ENCODE measurements around the gene IRF9.
A peak's percentile ranks its signal among the peaks of the same experiment; 100 is the strongest.

Gene IRF9

GRCh38 chr14:24186831-24187538, 25.9 kb downstream of the IRF9 start:
- no peak for TF ChIP-seq CTCF (IDR thresholded peaks at IDR 0.05; ENCODE audit: low read depth, low read length)
- no peak for DNase-seq (ENCODE audit: low read depth in 2 of 2)
- no peak overlapping the region for H3K4me3 ChIP-seq (replicated peaks in 1 of 2; ENCODE audit: low read depth in 2 of 2, low read length in 2 of 2)

GRCh38 chr14:24187539-24187915, 26.5 kb downstream of the IRF9 start:
- no peak for TF ChIP-seq CTCF (IDR thresholded peaks at IDR 0.05; ENCODE audit: low read depth, low read length)
- H3K4me3 ChIP-seq (replicated peaks in 1 of 2; ENCODE audit: low read depth in 2 of 2, low read length in 2 of 2) = peak overlapping the region in 1 of 2 donors; percentile 78
- DNase-seq (ENCODE audit: low read depth in 2 of 2) = no peak

DNA sequence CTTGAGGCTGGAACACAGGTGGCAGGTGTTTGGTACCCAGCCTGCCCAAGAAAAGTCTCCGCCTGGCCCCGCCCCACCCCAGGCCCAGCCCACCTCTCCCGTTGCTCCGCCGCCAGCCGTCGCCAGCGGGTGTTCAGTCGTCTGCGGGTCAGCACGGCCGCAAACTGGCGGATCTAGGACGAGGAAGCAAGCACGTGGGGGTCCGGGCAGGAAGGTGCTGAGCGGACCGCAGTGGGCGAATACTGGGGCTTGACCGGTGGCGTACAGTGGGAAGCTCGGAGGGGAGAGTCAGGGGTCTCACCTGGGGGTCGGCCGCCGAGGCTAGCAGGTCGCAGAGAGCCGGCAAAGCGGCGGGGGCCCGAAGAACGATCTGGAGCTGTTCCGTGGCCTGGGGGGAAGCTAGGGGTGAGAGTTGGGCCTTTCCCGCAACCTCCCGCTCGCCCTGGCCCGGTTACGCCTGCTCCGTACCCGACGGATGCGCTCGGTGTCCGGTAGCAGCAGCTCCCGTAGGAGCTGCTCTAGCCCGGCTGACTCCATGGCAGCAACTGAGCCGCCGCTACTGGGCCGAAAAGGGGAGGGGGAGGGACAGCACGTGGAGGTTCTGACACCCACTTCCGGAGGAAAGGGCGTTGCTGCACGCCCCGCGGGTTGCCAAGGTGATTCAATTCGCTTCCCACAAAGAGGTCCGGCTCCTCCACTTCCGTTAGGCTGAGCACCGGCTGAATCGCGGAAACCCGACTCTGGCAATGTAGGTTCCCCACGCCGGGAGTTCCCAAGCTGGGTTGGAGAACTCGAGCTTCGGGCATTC, 27.4 kb downstream of the IRF9 start, which contains the start of gene IPO4:
TSS of gene IPO4 (minus strand) at position 566 of the 808 bp plus-strand sequence. CDS start at position 537, 29 bp downstream.
- no peak for TF ChIP-seq CTCF (IDR thresholded peaks at IDR 0.05; ENCODE audit: low read depth, low read length)
- peak; percentile 98 to 99 for DNase-seq (ENCODE audit: low read depth in 2 of 2)
- peak within 1 kb of the TSS; percentile 77 to 78 for H3K4me3 ChIP-seq (replicated peaks in 1 of 2; ENCODE audit: low read depth in 2 of 2, low read length in 2 of 2)

- no peak for DNase-seq (ENCODE audit: low read depth in 2 of 2)
- peak overlapping the region in 1 of 2 donors; percentile 78 for H3K4me3 ChIP-seq (replicated peaks in 1 of 2; ENCODE audit: low read depth in 2 of 2, low read length in 2 of 2)
- TF ChIP-seq CTCF (IDR thresholded peaks at IDR 0.05; ENCODE audit: low read depth, low read length) = no peak
Observed at GRCh38 chr14:24189059-24189375, 28.0 kb downstream of the IRF9 start.

DNA sequence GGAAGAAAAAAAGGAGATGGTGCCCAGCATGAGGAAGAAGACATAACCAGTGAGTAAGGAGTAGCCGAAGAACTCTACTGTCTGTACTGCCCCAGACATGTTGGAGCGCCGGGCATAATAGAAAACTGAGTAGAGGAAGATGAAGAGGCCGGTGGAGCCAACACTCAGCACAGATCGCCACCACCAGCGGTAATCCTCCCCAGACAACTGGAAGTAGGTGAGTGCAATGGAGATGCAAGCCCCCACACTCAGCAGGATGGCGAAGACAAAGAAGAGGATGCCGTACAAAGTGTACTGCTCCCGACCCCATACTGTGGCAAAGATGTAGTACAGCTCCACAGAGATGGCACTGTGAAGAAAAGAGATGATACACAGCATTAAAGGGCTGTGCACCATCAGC, 28.4 kb downstream of the IRF9 start:
- DNase-seq (ENCODE audit: low read depth in 2 of 2) = no peak
- TF ChIP-seq CTCF (IDR thresholded peaks at IDR 0.05; ENCODE audit: low read depth, low read length) = no peak
- H3K4me3 ChIP-seq (replicated peaks in 1 of 2; ENCODE audit: low read depth in 2 of 2, low read length in 2 of 2) = no peak overlapping the region

- no peak overlapping the region for H3K4me3 ChIP-seq (replicated peaks in 1 of 2; ENCODE audit: low read depth in 2 of 2, low read length in 2 of 2)
- no peak for TF ChIP-seq CTCF (IDR thresholded peaks at IDR 0.05; ENCODE audit: low read depth, low read length)
- no peak for DNase-seq (ENCODE audit: low read depth in 2 of 2)
Observed at GRCh38 chr14:24190416-24190815, 29.4 kb downstream of the IRF9 start.

Measured in cardiac fibroblast (primary cell).